ENCODE data around the gene ADGRG3.

- TF ChIP-seq, protein P1, sequence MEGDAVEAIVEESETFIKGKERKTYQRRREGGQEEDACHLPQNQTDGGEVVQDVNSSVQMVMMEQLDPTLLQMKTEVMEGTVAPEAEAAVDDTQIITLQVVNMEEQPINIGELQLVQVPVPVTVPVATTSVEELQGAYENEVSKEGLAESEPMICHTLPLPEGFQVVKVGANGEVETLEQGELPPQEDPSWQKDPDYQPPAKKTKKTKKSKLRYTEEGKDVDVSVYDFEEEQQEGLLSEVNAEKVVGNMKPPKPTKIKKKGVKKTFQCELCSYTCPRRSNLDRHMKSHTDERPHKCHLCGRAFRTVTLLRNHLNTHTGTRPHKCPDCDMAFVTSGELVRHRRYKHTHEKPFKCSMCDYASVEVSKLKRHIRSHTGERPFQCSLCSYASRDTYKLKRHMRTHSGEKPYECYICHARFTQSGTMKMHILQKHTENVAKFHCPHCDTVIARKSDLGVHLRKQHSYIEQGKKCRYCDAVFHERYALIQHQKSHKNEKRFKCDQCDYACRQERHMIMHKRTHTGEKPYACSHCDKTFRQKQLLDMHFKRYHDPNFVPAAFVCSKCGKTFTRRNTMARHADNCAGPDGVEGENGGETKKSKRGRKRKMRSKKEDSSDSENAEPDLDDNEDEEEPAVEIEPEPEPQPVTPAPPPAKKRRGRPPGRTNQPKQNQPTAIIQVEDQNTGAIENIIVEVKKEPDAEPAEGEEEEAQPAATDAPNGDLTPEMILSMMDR (IDR thresholded peaks at IDR 0.05) = no peak
- no peak for TF ChIP-seq POLR2A (IDR thresholded peaks at IDR 0.05)
These were observed 29.9 kb downstream of the ADGRG3 start for GRCh38 chr16:57697896-57698537.

Measured in adrenal gland (tissue), 5 donors.